ENCODE data around the gene ZIC2.

GRCh38 chr13:99948907-99949678, 32.5 kb upstream of the ZIC2 start:
- TF ChIP-seq POLR2A (IDR thresholded peaks at IDR 0.05; ENCODE audit: borderline replicate concordance, extremely low read depth, insufficient read depth, insufficient read length): no peak
- TF ChIP-seq, protein P1, sequence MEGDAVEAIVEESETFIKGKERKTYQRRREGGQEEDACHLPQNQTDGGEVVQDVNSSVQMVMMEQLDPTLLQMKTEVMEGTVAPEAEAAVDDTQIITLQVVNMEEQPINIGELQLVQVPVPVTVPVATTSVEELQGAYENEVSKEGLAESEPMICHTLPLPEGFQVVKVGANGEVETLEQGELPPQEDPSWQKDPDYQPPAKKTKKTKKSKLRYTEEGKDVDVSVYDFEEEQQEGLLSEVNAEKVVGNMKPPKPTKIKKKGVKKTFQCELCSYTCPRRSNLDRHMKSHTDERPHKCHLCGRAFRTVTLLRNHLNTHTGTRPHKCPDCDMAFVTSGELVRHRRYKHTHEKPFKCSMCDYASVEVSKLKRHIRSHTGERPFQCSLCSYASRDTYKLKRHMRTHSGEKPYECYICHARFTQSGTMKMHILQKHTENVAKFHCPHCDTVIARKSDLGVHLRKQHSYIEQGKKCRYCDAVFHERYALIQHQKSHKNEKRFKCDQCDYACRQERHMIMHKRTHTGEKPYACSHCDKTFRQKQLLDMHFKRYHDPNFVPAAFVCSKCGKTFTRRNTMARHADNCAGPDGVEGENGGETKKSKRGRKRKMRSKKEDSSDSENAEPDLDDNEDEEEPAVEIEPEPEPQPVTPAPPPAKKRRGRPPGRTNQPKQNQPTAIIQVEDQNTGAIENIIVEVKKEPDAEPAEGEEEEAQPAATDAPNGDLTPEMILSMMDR (IDR thresholded peaks at IDR 0.05 in 2 of 3, conservative IDR thresholded peaks at IDR 0.05 in 1 of 3; ENCODE audit: borderline replicate concordance in 1 of 3, insufficient read depth in 1 of 3, low read depth in 2 of 3, low read length in 2 of 3): no peak
- no peak for TF ChIP-seq MAX (IDR thresholded peaks at IDR 0.05)
- TF ChIP-seq YY1 (IDR thresholded peaks at IDR 0.05; ENCODE audit: extremely low read depth, insufficient replicate concordance, low read depth, low read length): no peak
- no peak for TF ChIP-seq EZH2phosphoT487 (IDR thresholded peaks at IDR 0.05; ENCODE audit: borderline replicate concordance)
- TF ChIP-seq, protein P2, sequence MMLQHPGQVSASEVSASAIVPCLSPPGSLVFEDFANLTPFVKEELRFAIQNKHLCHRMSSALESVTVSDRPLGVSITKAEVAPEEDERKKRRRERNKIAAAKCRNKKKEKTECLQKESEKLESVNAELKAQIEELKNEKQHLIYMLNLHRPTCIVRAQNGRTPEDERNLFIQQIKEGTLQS (IDR thresholded peaks at IDR 0.05): no peak
- TF ChIP-seq POLR2AphosphoS5 (IDR thresholded peaks at IDR 0.05; ENCODE audit: low read depth, low read length): no peak
- TF ChIP-seq, protein P3, sequence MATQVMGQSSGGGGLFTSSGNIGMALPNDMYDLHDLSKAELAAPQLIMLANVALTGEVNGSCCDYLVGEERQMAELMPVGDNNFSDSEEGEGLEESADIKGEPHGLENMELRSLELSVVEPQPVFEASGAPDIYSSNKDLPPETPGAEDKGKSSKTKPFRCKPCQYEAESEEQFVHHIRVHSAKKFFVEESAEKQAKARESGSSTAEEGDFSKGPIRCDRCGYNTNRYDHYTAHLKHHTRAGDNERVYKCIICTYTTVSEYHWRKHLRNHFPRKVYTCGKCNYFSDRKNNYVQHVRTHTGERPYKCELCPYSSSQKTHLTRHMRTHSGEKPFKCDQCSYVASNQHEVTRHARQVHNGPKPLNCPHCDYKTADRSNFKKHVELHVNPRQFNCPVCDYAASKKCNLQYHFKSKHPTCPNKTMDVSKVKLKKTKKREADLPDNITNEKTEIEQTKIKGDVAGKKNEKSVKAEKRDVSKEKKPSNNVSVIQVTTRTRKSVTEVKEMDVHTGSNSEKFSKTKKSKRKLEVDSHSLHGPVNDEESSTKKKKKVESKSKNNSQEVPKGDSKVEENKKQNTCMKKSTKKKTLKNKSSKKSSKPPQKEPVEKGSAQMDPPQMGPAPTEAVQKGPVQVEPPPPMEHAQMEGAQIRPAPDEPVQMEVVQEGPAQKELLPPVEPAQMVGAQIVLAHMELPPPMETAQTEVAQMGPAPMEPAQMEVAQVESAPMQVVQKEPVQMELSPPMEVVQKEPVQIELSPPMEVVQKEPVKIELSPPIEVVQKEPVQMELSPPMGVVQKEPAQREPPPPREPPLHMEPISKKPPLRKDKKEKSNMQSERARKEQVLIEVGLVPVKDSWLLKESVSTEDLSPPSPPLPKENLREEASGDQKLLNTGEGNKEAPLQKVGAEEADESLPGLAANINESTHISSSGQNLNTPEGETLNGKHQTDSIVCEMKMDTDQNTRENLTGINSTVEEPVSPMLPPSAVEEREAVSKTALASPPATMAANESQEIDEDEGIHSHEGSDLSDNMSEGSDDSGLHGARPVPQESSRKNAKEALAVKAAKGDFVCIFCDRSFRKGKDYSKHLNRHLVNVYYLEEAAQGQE (IDR thresholded peaks at IDR 0.05; ENCODE audit: low read depth): no peak
- no peak for TF ChIP-seq FOSL1 (IDR thresholded peaks at IDR 0.05; ENCODE audit: low read depth)
- TF ChIP-seq EZH2 (IDR thresholded peaks at IDR 0.05): no peak
- no peak for TF ChIP-seq EGR1 (IDR thresholded peaks at IDR 0.05; ENCODE audit: low read depth)
- no peak for TF ChIP-seq ZBTB33 (IDR thresholded peaks at IDR 0.05; ENCODE audit: extremely low read depth, insufficient replicate concordance, low read length)
- no peak for TF ChIP-seq SRF (IDR thresholded peaks at IDR 0.05; ENCODE audit: low read depth)
- no peak for TF ChIP-seq SP1 (IDR thresholded peaks at IDR 0.05; ENCODE audit: low read depth)

Measured in HCT116 (cell line).